GM23338 (cell line): ENCODE data around the gene MEIOC.

Experiments used
- EZH2phosphoT487 ChIP-seq: fragments of 200-600 bp; sonication (generic); IDR thresholded peaks from one replicate; pipeline ENCODE4 v1.8.1; 2018; ENCODE audit warnings: antibody characterized with exemption; ENCODE audit not compliant: unreplicated experiment
- NANOG ChIP-seq: IDR thresholded peaks from 2 replicates; pipeline ENCODE4 v1.6.1; 2016; ENCODE audit warnings: antibody characterized with exemption, borderline replicate concordance
- POLR2AphosphoS5 ChIP-seq: IDR thresholded peaks from 2 replicates; pipeline ENCODE4 v1.6.1; 2016; ENCODE audit warnings: antibody characterized with exemption, low read depth
- ZNF331 ChIP-seq: fragments of 250-450 bp; sonication (Bioruptor Pico); IDR thresholded peaks from 2 replicates; pipeline ENCODE4 v1.5.0; 2020; ENCODE audit warnings: low read depth, mild to moderate bottlenecking, moderate library complexity
- TF ChIP-seq, protein P1 (sequence below), 2 experiments: fragments of 200-600 bp in 1 of 2; sonication (generic) in 1 of 2; conservative IDR thresholded peaks; 2 replicates each; pipeline versions ENCODE4 v1.5.1 to v1.6.1; 2016 to 2017; ENCODE audit warnings: antibody characterized with exemption in 2 of 2, low read depth in 2 of 2, mild to moderate bottlenecking in 2 of 2, moderate library complexity in 1 of 2

DNA sequence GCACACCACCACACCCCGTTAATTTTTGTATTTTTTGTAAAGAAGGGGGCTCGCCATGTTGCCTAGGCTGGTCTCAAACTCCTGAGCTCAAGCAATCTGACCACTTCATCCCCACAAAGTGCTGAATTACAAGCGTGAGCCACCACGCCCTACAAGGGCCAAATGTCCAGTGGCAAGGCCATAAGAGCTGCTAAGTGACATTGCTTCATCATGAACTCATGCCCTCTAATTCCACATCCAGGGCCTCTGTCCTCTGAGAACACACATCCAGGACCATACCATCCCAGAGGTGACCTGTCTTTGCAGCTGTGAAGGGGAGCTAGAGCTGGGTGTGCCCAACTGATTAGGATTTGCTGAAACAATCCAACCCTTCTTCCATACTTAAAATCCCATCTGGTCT, 25.6 kb upstream of the MEIOC start:
- TF ChIP-seq ZNF331 (CRISPR knock-in tag) (no peak), EZH2phosphoT487 (no peak), NANOG (no peak), POLR2AphosphoS5 (no peak)
- TF ChIP-seq, protein P1, sequence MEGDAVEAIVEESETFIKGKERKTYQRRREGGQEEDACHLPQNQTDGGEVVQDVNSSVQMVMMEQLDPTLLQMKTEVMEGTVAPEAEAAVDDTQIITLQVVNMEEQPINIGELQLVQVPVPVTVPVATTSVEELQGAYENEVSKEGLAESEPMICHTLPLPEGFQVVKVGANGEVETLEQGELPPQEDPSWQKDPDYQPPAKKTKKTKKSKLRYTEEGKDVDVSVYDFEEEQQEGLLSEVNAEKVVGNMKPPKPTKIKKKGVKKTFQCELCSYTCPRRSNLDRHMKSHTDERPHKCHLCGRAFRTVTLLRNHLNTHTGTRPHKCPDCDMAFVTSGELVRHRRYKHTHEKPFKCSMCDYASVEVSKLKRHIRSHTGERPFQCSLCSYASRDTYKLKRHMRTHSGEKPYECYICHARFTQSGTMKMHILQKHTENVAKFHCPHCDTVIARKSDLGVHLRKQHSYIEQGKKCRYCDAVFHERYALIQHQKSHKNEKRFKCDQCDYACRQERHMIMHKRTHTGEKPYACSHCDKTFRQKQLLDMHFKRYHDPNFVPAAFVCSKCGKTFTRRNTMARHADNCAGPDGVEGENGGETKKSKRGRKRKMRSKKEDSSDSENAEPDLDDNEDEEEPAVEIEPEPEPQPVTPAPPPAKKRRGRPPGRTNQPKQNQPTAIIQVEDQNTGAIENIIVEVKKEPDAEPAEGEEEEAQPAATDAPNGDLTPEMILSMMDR (conservative IDR thresholded peaks at IDR 0.05; ENCODE audit: low read depth in 2 of 2): no peak
